GM12891 (cell line): Measurements from ENCODE around the gene NUDT13.

Experiments
- POLR2A ChIP-seq: IDR thresholded peaks from 2 replicates; pipeline ENCODE4 v1.6.1; 2011; ENCODE audit warnings: low read depth, low read length, control low read depth
- POLR2AphosphoS5 ChIP-seq: IDR thresholded peaks from 2 replicates; pipeline ENCODE4 v1.6.1; 2011; ENCODE audit warnings: low read depth, low read length, control low read depth
- TAF1 ChIP-seq: IDR thresholded peaks from 2 replicates; pipeline ENCODE4 v1.6.1; 2011; ENCODE audit warnings: low read depth, low read length, control low read depth

DNA sequence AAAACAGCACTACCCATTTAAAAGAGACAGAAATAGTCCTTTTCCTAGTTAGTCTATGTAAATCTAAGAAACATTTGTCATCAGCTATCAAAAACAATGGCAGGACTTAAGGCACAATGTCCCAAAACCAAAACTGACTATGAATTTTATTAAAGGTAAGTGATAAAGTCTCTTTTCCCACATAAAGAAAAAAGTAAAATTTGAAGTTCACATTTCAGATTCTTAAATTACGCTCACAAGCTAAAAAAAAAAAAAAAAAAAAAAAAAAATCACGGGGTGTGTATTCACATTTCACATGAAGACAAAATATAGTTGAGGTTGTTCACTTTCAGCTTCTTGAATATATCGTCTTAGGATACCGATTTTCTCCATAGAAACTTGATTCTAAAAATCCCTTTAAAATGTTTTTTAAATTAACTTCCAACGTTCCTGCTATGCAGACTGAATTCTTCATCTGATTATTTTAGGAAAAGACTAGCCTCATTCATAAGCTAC, 15.2 kb upstream of the NUDT13 start:
- TF ChIP-seq TAF1, result no peak
- TF ChIP-seq POLR2A, result no peak
- TF ChIP-seq POLR2AphosphoS5, result no peak
